HG03175 (cell line): ENCODE data around the gene MEAF6.
A peak's percentile ranks its signal among the peaks of the same experiment; 100 is the strongest.

Experiments
- ATAC-seq: cut with Tn5 transposase; IDR thresholded peaks from one replicate; pipeline ENCODE4 v1.9.1; 2021; ENCODE audit warnings: mild to moderate bottlenecking, moderate library complexity; ENCODE audit not compliant: unreplicated experiment

Gene MEAF6

DNA sequence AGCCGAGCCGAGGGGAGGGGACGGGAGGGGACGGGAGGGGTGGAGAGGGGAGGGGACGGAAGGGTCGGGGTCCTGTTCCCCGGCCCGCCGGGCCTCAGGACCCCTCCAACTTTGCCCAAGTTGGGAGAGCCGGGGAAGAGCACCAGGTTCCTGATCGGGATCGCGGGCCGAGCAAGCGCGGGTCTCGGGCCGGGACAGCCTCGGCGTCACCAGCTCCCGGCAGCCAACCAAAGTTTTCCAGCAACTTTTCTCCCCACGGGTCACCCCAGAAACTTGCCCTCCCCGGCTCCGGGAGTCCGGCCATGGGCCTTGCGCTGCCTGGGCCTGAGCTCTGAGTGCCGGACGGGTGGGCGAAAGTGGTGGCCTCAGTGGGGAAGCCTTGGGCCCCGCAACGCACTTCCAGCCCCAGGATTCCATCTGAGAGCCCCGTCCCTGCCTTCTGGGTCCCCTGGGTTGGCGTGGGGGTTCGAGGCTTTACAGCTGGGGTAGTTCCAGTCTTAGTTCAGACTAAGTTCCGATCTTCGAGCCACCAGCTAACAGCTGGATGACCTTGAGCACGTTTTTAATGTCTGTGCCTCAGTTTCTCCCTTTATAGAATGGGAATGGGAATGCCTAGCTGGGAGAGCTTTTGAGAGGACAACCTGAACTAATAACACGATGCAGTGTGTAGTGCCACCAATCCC, 39.7 kb downstream of the MEAF6 start:
- ATAC-seq, result no peak

DNA sequence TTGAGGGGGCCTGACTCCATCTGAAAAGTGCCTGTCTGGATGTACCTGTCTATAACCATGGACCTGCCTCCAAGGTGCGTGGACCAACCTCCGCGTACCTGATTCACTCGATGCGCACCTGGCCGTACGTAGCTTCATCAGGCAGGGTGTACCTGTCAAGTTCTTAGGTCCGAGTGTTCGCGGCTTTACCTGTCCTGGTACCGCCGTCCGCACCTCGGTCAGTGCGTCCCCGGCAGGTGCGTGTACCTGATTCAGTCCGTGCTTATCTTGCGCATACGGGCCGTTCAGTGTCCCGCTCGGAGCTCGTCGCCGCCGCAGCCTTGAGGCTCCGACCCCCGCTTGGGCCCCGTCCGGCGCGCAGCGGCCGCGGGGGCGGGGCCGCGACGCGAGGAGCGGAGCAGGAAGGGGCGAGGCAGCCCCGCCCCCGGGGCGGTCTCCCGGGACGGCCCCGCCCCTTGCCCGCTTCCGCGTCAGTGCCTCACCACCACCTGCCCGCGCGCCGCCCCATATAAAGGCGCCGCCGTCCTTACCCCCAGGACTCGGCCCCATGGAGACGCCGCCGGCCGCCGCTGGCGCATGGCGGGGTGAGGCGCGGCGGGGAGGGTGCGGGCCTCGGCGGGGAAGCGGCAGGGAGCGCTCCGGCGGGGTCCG, 40.4 kb downstream of the MEAF6 start, which contains the start of gene ZC3H12A:
Gene ZC3H12A, plus strand, starts transcription at position 535 of the 651 bp plus-strand sequence. CDS start 917 bp downstream, outside the sequence.
- peak; percentile 65 for ATAC-seq

DNA sequence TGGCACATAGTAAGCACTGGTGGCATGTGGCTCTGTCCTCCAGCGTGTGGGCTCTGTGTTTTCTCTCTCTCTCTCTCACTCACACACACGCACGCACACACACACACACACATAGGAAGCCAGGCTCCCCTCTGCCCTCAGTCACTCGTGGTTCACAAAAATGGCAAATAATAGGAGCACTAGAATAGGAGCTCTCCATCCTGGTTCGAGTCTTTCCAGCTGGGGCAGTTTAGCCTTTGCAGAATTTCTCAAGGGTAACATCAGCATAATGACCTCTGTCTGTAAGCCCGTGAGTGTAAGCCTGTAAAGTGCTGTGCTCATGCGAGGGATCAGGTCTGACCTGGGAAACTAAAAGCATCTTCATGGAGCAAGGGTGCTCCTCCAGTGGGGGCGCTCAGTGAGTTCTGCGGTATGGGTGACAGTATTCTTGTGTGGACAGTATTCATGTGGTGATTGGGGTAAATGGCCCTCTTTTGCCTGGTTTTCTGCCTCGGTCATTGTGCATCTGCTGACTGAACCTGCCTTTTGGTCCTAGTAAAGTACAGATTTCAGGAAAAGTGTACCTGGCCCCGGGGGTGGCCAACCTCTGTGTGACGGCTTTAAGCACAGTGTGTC, 41.0 kb downstream of the MEAF6 start:
- peak; percentile 2 for ATAC-seq

DNA sequence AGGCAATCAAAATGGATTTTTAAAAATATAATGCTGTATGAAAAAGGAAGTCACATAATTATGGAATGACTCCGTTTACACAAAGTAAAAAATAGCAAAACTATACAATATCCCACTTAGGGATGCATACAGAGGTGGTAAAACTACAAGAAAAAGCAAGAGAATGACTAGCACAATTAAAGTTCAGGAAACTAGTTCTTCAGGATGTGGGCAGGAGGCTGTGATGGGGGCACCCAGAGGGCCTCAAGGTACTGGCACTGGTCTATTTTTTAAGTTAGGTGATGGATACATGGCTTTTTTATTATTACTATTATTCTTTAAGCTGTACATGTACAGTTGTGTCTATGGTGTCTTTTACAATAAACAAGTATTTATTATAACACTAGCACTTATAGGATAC, 41.6 kb downstream of the MEAF6 start:
- no peak for ATAC-seq

DNA sequence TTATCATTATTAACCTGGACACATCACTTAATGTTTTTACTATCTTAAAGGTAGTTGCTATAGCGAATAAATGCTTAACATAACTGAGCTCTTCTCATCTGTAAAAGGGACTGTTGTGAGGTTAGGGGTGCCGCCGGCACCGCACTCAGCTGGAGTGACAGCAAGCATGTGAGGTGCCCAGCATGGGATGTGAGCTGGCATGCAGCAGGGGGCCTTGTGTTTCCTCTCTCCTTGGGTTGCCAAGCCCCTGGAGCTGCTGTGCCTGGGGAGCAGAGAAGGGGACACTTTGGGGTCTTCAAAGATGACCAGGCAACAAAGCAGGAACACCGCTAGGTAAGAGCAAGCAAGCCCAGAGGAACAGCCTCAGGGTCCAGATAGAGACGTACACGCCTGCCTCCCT, 42.3 kb downstream of the MEAF6 start:
- no peak for ATAC-seq

DNA sequence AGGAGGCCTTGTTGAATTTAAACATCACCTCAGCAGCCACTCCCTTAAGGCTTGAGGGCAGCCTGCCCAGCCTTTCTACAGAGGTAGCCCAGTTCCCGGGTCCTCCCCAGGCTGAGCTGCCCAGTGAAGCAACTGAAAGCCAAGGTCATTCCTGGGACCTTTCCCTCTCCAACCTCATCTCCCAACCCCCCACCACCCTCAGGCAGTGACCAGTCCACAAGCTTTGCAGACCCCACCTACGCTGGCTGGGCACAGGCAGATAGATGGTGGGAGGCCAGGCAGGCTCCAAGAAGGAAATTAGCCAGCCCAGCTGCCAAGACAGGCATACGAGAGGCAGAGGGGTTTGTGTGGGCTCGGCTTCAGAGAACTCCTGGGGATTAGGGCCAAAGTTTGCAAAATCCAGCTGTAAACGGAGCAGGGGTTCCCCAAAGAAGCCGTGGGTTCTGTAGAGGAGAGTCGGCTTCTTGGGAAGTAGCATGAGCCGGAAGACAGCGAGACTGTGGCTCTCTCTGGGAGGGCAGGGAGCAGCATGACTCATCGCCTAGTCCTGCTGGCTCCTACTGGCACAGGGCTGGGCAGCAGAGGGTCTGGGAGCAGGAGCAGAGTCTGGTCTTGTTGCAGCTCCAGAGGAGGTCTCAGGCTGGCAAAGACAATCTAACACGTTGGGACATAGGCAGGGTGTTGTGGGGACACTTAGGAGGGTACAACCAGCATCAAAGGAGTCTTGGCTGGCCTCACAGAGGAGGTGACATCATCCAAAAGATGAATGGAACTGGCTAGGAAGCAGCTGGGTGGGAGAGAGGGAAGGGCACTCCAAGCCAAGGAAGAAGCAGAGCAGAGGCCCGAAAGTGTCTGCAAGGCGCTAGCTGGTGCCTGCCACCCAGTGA, 43.0 kb downstream of the MEAF6 start:
- ATAC-seq, result no peak

DNA sequence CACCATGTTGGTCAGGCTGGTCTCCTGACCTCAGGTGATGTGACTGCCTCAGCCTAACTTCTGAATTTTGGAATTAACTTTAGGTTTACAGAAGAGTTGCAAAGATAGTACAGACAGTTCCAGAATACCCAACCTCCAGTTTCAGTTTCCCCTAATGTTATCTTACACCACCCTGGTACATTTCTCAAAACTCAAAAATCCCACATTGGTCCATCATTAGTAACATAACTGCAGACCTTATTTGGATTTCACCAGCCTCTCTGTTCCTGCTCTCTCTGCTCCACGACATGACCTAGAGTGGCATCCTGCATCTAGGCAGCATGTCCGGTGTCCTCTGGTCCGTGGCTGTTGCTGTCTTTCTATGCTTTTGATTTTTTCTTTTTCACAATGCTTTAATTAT, 45.2 kb downstream of the MEAF6 start:
- no peak for ATAC-seq

DNA sequence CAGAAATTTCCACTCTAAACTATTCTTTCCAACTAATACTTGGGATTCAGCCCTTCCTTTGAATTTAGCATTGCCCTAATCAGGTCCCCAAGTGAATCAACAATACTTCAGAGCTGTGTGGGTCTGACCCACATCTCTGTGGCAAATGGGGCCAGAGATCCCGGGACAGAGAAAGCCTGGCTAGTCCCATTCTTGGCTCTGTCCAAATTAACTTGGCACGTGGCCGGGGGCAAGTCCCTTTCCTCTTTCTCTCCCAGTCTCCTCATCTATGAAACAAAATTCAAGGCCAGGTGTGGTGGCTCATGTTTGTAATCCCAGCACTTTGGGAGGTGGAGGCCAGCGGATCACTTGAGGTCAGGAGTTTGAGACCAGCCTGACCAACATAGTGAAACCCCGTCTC, 46.5 kb downstream of the MEAF6 start:
- no peak for ATAC-seq

DNA sequence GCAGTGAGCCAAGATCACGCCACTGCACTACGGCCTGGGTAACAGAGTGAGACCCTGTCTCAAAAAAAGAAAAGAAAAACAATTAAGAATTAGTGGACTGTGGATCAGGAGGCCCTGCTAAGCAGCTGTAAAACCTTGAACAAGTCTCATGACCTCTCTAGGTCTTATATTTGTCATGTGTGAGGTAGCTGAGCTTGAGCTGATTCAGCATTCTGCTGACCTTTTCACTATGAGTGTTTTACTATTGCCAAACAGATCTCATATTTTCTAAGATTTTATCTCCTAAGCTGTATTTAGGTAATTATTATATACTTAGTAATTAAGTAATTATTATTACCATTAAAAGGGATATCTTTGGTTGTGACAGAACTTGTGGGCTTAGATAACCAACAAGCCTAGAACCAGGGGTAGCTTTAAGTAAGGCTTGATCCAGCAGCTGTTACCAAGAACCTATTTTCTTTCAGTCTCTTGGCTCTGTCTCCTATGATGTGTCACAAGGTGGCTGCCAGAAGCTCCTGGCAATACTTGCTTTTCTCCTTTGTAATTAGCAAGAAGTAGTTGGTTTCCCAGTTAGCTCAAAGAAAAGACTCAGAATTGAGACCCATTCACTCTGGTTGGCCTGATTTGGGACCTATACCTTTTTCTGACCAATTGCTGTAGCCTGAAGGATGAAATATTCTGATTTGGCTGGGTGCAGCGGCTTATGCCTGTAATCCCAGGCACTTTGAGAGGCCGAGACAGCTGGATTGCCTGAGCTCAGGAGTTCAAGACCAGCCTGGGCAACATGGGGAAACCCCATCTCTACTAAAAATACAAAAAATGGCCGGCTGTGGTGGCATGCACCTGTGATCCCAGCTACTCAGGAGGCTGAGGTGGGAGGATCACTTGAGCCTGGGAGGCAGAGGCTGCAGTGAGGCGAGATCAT, 48.7 kb downstream of the MEAF6 start:
- no peak for ATAC-seq

DNA sequence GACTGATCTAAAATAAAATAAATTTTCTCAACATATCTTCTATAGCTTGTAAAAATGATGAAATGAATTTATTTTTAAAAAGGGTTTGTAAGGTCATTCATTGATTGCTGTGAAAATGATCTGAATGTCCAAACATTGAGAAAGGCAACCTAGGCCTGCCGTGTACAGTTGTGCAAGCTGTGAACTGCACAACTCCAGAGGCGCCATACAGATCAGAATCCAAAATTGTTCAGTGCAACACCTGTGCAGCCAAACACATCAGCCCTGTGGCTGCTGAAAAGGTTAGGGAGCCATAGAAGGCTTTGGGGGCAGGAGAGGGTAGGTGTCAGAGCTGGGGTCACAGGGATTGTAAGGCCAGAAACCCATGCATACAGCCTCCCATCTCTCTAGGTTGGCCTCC, 50.1 kb downstream of the MEAF6 start:
- no peak for ATAC-seq

DNA sequence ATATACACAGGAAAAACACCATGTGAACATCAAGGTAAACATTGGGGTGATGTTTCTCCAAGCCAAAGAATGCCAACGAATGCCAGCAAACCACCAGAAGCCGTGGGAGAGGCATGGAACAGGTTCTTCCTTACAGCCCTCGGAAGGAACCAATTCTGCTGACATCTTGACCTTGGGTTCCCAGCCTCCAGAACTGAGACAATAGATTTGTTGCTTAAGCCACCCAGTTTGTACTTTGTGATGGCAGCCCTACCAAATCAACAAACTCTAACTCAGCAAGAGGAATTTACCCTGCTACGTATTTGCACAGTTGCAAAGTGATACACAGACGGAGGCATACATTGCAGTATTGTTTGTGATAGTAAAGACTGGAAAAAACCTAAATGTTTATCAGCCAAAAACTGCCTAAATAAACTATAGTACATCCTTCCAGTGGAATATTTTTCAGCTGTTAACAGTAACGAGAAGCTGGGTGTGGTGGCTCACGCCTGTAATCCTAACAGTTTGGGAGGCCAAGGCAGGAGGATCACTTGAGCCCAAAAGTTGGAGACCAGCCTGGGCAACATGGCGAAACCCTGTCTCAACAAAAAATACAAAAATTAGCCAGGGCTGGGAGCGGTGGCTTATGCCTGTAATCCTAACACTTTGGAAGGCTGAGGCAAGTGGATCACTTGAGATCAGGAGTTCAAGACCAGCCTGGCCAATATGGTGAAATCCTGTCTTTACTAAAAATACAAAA, 52.7 kb downstream of the MEAF6 start:
- ATAC-seq, result no peak

DNA sequence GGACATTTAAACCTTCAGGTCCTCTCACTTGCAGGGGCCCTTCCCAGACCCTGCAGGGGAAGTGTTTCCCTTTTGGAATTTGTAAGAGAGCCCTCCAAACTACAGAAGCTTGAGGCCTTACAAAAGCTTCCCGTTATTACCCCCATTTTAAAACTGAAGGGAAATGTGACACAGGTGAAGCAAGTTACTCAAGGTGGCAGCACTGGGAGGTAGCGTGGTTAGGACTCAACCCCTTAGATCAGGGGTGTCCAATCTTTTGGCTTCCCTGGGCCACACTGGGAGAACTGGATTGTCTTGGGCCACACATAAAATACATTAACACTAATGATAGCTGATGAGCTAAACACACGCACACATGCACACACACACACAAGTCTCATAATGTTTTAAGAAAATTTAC, 56.0 kb downstream of the MEAF6 start:
- no peak for ATAC-seq

DNA sequence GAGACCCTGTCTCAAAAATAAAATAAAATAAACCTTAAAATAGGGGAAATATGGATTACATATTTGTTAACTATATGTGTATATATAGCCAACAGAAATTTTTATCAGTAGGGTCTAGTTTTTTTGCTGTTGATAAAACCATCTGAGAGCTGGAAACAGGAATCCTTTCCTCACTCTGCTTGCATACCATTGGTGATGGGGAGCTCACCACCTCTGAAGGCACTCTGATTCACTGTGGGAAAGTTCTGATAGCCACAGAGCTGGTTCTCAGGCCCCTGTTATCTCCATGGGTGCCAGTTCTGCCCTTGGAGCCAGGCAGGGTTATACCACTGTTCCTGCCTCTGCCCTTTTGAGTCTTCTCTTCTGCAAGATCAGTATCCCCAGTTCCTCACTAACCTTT, 58.0 kb downstream of the MEAF6 start:
- no peak for ATAC-seq

DNA sequence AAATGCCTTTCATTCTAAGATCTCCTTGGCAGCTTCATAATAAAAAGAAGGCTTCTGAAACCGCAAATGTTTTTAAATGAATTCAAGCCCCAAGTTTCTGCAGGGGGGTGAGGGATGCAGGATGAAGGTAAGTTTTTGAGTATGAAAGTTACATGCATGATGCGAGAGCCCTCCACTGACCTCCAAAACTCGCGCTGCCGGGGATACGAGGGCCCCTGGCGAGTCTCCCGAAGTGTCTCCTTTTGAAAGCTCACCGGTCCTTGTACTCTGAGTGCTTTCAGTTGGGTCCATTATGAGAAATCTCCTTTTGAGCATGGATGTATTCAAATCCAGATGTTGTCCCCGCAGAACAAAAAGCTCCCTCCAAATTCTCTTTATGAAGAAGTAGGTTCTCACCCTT, 59.0 kb downstream of the MEAF6 start:
- no peak for ATAC-seq

DNA sequence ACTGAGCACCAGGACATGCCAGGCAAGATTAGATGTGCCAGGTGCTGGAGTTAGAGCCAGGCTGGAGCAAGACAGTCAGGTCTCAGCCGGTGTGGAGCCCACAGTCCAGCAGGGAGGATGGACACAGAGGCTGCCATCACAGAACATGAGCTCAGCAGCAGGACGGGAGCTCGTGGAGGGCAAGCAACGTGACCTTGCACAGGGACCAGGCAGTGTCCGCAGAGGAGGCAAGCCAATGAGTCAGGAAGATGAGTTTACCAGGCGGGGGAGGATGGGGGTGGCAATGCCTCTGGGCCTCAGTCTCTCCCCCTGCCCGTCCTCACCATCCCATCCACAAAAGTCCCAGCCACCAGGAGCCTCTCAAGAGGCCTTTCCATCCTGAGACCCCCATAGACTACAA, 60.9 kb downstream of the MEAF6 start:
- no peak for ATAC-seq

DNA sequence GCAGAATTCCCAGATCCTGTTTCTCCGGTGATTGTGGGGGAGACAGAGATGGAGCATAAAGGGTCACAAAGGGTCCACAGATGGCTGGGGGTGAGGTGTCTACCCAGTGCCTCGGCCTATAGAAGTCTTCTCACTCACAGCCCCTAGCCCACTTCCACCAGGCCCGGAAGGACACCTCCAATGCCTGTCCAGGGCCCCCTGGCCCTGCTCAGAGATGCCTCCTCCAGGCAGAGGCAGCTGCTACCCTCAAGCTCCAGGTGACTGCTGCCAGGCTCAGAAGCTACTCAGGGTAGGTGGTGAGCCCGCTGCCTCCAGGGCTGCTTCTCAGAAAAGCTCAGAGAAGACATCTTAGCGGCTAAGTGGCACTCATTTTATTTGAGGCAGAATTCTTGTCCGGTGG, 62.1 kb downstream of the MEAF6 start:
- ATAC-seq, result no peak

DNA sequence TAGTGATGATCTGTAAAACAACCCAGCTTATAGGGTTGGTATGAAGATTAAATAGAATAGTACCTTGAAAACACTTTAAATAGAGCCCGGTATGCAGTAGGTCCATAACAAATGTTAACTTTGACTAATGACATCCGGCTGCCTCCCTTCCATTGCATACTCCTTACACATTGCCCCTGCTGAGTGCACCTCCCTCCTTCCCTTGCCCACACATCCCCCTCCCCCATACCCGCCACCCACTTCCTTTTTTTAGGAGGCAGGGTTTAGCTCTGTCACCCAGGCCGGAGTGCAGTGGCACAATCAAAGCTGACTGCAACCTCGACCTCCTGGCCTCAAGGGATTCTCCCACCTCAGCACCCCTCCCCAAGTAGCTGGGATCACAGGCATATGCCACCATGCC, 64.6 kb downstream of the MEAF6 start:
- no peak for ATAC-seq

DNA sequence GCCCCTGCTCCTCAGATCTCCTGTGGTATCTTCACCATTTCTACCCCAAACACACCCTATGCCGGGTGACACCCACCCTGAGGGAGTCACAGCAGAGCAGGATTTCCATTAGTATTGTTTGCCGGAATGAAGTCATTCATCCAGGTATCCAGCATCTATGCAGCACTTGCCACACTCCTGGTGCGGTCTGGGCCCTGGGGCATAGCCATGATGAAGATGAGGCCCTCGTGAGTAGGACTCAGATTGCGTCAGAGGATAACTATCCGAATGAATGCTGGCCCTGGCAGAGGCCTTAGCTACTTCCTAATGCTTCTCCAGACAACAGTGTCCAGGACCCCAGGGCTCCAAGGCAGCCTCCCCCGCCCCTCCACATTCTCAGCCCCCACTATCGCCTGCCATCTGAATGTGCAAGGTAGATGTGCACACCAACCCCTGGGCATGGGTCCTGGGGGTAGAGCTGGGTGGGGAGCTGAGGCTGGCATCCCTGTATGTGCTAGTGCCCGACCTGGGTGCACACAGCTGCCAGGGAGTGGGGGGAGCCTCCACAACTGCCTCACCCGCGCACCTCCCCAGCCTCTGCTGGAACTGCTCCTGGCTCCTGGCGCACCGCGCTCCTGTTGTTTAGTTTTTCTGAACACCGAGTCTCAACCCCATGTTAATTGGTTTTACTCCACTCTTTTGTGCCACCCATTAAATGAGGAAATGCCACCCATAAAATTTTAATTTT, 65.7 kb downstream of the MEAF6 start:
- no peak for ATAC-seq

DNA sequence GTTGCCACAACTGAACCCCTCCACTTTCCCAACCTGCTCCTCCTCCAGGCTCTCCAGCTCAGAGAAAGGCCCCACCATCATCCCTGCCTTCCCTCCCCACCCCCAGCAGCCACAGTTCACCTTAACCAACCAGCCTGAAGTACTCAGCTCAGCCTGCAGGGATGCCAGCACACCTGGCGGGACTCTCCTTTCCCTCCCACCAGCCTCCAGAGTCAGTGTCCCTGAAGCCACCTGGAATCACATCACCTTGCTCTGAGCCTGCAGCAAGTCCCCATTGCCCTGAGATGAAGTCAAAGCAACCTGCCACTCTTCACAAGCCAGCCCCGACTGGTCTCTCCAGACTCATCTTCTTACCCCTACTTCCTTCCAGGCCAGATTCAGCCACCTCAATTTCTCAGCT, 66.4 kb downstream of the MEAF6 start:
- ATAC-seq, result no peak
